ENCODE measurements around the gene THADA.

Gene THADA

GRCh38 chr2:43616967-43617680 lies 21.3 kb upstream of the THADA start:
- peaks cover 3% of the 10 kb centered on the region for H3K27me3 ChIP-seq (ENCODE audit: insufficient read depth, poor library complexity, severe bottlenecking)
- DNase-seq (ENCODE audit: low read depth in 1 of 2, low spot score in 1 of 2), result no peak
- TF ChIP-seq CTCF (IDR thresholded peaks at IDR 0.05; ENCODE audit: insufficient read depth, low read length), result no peak
- TF ChIP-seq POLR2AphosphoS5 (IDR thresholded peaks at IDR 0.05; ENCODE audit: low read depth), result no peak
- no peak for TF ChIP-seq REST (IDR thresholded peaks at IDR 0.05; ENCODE audit: insufficient replicate concordance, low read depth)
- no peak for TF ChIP-seq SPI1 (IDR thresholded peaks at IDR 0.05; ENCODE audit: borderline replicate concordance, low read depth)
- TF ChIP-seq GABPA (IDR thresholded peaks at IDR 0.05; ENCODE audit: low read depth), result no peak
- no peak overlapping the region for H3K4me3 ChIP-seq (replicated peaks; ENCODE audit: insufficient read depth, low read length)
- H3K27ac ChIP-seq (replicated peaks), result no peak overlapping the region

- H3K4me3 ChIP-seq (replicated peaks; ENCODE audit: insufficient read depth, low read length), result no peak overlapping the region
- TF ChIP-seq REST (IDR thresholded peaks at IDR 0.05; ENCODE audit: insufficient replicate concordance, low read depth), result no peak
- no peak for TF ChIP-seq SPI1 (IDR thresholded peaks at IDR 0.05; ENCODE audit: borderline replicate concordance, low read depth)
- no peak for TF ChIP-seq POLR2AphosphoS5 (IDR thresholded peaks at IDR 0.05; ENCODE audit: low read depth)
- TF ChIP-seq CTCF (IDR thresholded peaks at IDR 0.05; ENCODE audit: insufficient read depth, low read length), result no peak
- DNase-seq (ENCODE audit: low read depth in 1 of 2, low spot score in 1 of 2), result no peak
- no peaks in the 10 kb centered on the region for H3K27me3 ChIP-seq (ENCODE audit: insufficient read depth, poor library complexity, severe bottlenecking)
- no peak overlapping the region for H3K27ac ChIP-seq (replicated peaks)
Observed at GRCh38 chr2:43612944-43613343, 17.1 kb upstream of the THADA start.

GRCh38 chr2:43611987-43612894 lies 16.4 kb upstream of the THADA start:
- no peak overlapping the region for H3K4me3 ChIP-seq (replicated peaks; ENCODE audit: insufficient read depth, low read length)
- peak; percentile 59 to 74 for DNase-seq (ENCODE audit: low read depth in 1 of 2, low spot score in 1 of 2)
- H3K27me3 ChIP-seq (ENCODE audit: insufficient read depth, poor library complexity, severe bottlenecking), result no peaks in the 10 kb centered on the region
- TF ChIP-seq SPI1 (IDR thresholded peaks at IDR 0.05; ENCODE audit: borderline replicate concordance, low read depth) (no peak), CTCF (IDR thresholded peaks at IDR 0.05; ENCODE audit: insufficient read depth, low read length) (peak; percentile 79), POLR2AphosphoS5 (IDR thresholded peaks at IDR 0.05; ENCODE audit: low read depth) (no peak), REST (IDR thresholded peaks at IDR 0.05; ENCODE audit: insufficient replicate concordance, low read depth) (no peak), GABPA (IDR thresholded peaks at IDR 0.05; ENCODE audit: low read depth) (no peak)
- no peak overlapping the region for H3K27ac ChIP-seq (replicated peaks)

All from HL-60 (cell line).